Frontal cortex (tissue), 4 donors: Measurements from ENCODE around the gene TFB2M. TPM values are rescaled to one million over a fixed set of nuclear protein-coding genes. Genes with fewer than 3 reads are reported as not detected.
A peak's percentile ranks its signal among the peaks of the same experiment; 100 is the strongest.

Source experiments
- DNase-seq, 2 donors: peaks; one replicate each; pipeline ENCODE4 v3.0.0; 2012; ENCODE audit warnings: low spot score in 2 of 2
- FAIRE-seq: peaks from 2 replicates; lab custom pipeline; 2012; peaks lifted over from hg19 to GRCh38; lab: Jason Lieb, UNC
- total RNA-seq: library from RNA; depleted of rRNA; stranded (reverse); fragments of >200 nt; gene quantifications from one replicate; pipeline ENCODE4 v1.2.3, GENCODE V29; 2014
- donor health status: control.
- donor health status: control.
- donor health status: control.

The TFB2M gene
- total RNA-seq, 1 donor from 2014 or later = 22.0 TPM

DNA sequence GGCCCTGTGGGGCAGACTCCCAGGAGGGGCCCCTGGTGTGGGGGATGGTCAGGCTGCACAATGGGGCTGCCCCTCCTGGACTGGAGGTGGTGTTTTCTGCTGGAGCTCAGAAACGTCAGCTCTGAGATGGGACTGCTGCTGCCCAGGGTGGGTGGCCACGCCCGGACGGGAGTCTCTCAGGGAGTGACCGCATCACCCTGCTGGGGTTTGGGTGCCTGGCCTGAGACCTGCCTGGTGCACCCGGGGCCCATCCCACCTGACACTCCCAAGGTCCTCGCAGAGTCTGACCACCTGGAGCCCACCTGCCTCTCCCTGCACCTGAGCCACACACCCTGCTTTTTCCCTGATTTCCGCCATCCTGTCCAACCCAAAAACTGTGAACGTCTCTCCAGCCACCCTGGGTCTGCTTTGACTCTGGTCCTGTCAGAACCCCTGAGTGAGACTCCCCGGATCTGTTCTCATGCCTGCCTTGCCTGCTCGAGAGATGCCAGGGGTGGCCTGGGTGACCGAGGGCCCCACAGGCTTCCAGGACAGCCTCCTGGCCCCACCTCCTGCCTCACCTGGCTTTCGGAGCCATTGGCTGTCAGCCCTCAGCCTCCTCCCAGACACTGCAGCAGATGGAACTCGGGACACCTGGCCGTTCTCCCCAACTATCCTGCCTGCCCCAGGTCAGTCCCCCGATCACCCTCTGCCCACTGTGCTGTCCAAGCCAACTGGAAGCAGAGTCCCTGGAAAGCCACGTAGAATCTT, 47.4 kb downstream of the TFB2M start:
- no peak for DNase-seq

GRCh38 chr1:246517391-246517790, 48.7 kb downstream of the TFB2M start:
- DNase-seq = no peak
- FAIRE-seq = no peak

More for the DNA sequence above, 47.4 kb downstream of the TFB2M start:
- no peak for FAIRE-seq

GRCh38 chr1:246516126-246516525, 49.9 kb downstream of the TFB2M start:
- DNase-seq (no peak), FAIRE-seq (no peak)

DNA sequence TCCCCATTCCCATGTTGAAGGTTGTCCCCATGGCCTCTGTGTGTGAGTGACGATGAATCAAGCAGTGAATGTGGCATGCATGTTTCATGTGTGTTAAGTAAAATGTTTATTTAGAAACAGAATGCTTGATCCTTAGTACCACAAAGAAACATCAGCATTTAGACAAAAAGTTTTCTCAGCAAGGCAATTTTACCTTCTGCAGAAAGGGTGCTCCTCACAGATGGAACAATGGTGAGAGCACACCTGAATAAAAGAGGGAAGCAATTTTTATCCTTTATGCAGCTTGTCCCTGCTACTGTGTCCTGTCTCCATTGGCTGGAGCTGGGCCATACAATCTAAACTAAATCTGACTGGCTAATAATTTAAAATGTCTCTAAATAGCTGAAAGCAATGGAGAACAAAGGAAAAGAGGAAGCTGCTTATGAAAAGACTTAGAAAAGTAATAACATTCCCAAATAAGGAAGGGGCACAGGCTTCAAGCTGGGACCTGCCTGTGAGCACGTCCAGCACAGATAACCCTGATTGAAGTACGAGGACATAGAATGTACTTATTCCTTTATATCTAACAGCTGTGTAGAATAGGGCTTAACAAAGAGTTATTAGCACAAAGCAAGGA, 50.6 kb downstream of the TFB2M start:
- no peak for FAIRE-seq
- no peak for DNase-seq

GRCh38 chr1:246513619-246514343, 52.3 kb downstream of the TFB2M start:
- DNase-seq = no peak
- FAIRE-seq = no peak

DNA sequence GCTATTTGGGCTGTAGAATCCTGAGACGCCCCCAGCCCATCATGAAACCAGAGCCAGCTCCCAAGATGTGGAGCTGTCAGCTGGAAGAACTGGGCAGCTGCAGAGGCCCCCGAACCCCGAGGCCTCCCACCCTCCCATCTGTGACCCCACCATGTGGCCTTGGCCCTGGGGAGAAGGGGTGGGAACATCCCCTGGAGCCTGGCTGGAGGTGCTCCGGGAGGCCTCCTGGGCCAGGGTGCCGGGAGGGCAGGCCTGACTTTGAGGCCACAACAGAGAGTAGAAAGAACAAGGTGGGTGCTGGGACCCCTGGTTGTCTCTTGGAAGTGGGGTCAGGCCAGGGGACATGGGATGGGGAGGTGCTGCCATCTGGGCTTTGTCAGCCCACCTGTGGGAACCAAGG, 53.0 kb downstream of the TFB2M start:
- DNase-seq (no peak), FAIRE-seq (no peak)

- DNase-seq (no peak), FAIRE-seq (no peak)
These were observed 53.4 kb downstream of the TFB2M start for GRCh38 chr1:246512635-246513034.

GRCh38 chr1:246512230-246512629, 53.8 kb downstream of the TFB2M start:
- FAIRE-seq = no peak

GRCh38 chr1:246511203-246511602, 54.9 kb downstream of the TFB2M start:
- no peak for DNase-seq
- FAIRE-seq = no peak

More at GRCh38 chr1:246512230-246512629, 53.8 kb downstream of the TFB2M start:
- DNase-seq = no peak

DNA sequence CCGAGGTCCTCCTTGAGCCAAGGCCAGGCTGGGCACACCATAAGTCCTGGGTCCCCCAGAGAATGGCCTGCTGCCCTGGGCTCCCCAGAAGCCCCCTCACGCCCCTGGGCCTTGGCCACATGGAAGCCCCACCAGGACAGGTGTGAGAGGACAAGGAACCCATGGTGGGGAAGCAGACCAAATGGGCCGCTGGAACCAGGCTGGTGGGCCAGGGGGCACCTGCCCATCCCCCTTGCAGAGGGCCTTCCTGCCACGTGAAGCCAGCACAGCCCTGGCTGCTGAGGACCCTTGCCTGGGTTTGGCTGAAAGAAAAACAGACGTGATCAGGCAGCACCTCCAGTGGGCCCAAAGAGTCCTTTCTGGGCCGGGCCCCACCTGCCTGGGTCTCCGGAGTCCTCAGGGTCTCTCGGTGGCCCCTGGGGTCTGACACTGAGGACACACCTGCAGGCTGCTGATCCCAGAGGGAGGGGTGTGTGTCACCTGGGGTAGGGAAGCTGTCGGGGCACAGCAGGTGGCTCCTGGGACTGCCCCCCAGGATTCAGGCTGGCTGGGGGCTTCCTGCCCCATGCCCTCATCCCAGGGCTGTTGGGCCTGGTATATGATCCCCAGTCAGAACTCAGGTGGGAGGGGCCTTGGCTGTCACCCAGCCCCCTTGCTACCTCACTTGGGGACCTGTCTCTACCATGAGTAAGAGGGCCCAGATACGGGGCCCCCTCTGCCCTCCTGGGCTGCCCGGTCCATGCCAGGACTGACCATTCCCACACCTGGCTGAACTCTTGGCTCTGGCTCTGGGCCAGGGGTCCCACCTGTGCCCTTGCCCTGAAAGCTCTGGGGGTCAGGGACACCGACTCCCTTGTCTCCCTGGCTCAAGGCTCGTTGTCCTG, 55.7 kb downstream of the TFB2M start:
- DNase-seq (no peak), FAIRE-seq (no peak)

DNA sequence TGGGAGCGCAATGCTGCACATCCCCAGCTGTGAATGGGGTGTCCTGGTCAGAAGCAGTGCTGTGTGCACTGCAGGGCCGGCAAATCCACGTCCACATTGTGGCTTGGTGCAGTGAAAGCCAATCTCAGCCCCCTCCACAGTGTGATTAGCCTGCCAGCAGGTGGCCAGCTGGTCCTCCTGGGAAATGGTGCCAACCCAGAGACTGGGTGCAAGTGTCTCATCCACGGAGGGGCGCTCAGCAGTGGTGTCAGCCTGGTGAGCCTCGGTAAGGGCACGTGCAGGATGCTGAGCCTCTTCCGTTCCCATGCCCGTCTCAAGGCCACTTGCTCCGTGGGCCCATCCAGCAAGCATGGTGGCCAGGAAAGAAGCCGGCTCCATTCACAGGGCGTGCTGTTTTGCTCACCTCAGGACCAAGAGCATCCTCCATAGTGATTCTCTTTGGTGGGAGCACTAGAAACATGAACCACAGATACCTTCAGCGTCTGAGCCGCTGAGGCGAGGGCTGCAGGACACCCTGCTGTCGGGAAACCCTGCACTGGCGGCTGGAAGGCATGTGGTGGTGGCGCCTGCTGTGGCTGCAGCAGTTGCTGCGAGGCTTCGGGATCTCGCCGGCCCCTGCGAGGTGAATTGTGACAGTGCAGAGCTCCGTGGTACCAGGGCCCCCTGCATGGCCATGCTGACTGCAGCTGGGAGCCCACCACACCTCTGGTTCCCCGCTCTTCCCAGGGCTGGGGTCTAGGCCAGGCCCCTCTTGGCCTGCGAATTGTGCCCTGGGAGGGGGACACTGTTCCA, 57.0 kb downstream of the TFB2M start:
- no peak for FAIRE-seq
- no peak for DNase-seq

- FAIRE-seq (no peak), DNase-seq (peak; percentile 84)
These were observed 59.2 kb downstream of the TFB2M start, which contains the start of gene SMYD3 for GRCh38 chr1:246506674-246507481. TSS of gene SMYD3 (minus strand) at chr1:246507279.

DNA sequence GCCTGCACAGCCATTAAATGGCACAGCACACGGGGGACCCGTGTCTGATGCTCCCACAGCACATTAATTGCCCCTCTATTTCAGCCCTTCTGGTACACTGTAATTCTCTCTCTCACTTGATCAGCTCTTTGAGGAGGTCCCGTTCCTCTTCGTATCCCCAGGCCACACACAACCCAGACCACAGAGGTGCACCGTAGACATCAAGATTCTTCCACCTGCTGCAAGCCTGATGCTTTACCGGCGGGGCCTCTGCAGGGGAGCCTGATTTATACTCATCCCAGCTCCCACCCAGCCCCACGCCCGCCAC, 59.7 kb downstream of the TFB2M start:
- DNase-seq (no peak), FAIRE-seq (no peak)

GRCh38 chr1:246503341-246503740, 62.7 kb downstream of the TFB2M start:
- DNase-seq (no peak), FAIRE-seq (no peak)

DNA sequence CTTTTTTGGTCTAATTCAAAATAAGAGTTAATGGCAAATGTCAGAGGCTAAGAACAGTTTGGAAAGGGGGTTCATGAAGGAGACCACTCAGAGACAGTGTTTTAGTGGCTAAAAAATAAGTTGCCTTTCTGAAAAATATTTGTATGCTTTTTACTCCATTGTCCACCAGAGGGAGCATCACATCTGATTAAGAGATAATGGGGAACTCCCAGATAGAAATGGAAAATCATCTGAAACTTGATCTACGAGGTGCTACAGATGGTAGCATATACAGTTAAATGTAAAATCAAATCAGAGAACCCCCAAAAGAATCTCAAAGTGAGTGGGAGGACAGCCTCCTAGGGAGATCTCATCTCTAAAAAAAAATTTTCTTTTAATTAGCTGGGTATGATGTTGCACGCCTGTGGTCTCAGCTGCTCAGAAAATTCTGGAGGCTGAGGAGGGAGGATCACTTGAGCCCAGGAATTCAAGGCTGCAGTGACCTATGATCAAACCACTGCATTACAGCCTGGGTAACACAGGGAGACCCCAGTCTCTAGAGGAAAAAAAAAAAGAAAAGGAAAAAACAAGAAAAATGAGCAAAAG, 68.6 kb downstream of the TFB2M start:
- FAIRE-seq (no peak), DNase-seq (peak in 1 of 2 donors; percentile 44)

DNA sequence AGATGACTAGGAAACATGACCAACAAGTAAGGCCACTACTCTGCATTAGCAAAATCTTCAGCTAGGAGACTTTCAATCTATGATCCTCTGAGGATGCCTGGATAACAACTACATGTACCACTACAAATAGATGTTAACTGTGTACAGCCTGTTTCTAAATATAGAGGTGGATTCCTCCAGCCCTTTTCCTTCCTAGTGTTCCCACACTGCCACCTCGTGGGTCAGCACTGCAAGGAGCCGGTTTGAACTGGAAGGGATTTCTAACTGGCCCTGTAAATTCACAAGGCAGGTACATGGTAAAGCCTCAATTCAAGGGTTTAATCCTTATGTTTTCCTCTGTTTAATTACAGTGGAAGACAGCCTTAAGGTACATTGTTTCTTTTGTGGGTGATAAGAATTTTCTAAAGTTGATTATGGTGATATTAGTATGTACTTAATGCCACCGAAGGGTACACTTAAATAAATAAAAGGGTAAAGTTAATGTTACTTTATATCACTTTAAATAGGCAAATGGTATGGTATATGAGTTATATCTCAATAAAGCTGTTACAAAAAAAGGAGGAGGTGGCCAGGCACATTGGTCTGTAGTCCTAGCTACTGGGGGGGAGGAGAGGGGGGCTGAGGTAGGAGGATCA, 73.3 kb downstream of the TFB2M start:
- FAIRE-seq (no peak), DNase-seq (peak in 1 of 2 donors; percentile 68)

DNA sequence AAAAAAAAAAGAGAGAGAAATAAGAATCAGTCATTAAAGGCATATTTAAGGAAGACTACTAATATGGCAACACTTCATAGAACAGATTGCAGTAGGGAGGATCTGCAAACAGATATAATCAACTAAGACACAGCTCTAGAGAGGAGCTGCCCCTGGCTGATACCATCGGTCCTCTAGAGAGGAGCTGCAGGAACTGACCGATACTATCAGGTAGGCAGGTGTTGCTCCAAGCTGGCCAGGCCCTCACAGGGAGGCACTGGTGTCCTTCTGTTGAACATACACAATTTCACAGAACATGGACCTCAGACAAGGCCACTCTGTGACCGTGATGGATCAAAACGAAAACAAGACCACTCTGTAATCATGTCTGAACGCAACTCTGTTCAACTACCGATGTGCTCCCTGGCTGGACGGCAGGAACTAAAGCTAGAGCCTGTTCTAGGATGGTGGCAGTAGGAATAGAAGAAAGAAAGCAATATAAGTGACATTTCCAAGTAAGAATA, 74.5 kb downstream of the TFB2M start:
- no peak for FAIRE-seq

More for the DNA sequence above, 74.5 kb downstream of the TFB2M start:
- no peak for DNase-seq
